GM06990 (cell line): ENCODE data around the gene FAM81B.
"Not testable (repeated sequence)": the region's sequence is repeated elsewhere in the genome, so short reads cannot be mapped to it uniquely, and the experiment has no call there.

Experiments
- DNase-seq: peaks from one replicate; pipeline ENCODE4 v3.0.0-alpha.2; 2011; ENCODE audit not compliant: insufficient read length; ENCODE audit errors: extremely low read depth
- H3K27me3 ChIP-seq: replicated peaks from 2 replicates; pipeline ENCODE4 v1.6.0; 2011; ENCODE audit warnings: low read length; ENCODE audit not compliant: control insufficient read depth, insufficient read depth
- H3K36me3 ChIP-seq: 2 replicates; pipeline ENCODE4 v1.5.1; 2011; ENCODE audit warnings: low read length; ENCODE audit not compliant: control insufficient read depth, insufficient read depth
- H3K4me3 ChIP-seq: replicated peaks from 2 replicates; pipeline ENCODE4 v1.5.1; 2011; ENCODE audit warnings: low read depth, mild to moderate bottlenecking, control low read depth, low read length
- TF ChIP-seq, protein P1 (sequence below): IDR thresholded peaks from 2 replicates; pipeline ENCODE4 v1.5.1; 2011; ENCODE audit warnings: low read length, control low read depth, mild to moderate bottlenecking, inconsistent platforms; ENCODE audit not compliant: insufficient read depth, poor library complexity, severe bottlenecking

The FAM81B gene, protein sequence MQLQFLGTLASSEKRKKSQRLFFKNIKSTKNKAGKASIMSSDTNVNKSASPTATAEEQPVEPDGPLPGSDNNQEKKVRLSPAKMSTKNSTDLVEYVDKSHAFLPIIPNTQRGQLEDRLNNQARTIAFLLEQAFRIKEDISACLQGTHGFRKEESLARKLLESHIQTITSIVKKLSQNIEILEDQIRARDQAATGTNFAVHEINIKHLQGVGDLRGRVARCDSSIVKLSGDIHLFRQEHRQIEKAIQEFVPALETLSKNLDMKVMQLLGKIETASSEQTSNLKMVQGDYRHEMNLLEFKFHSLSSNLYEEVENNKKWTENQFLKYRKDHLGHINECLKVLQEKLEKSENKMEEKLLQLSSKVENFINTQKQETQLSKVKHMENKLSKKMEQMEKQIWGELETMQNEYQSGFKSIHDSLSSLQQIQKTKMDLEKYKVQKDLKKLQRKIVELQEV

DNA sequence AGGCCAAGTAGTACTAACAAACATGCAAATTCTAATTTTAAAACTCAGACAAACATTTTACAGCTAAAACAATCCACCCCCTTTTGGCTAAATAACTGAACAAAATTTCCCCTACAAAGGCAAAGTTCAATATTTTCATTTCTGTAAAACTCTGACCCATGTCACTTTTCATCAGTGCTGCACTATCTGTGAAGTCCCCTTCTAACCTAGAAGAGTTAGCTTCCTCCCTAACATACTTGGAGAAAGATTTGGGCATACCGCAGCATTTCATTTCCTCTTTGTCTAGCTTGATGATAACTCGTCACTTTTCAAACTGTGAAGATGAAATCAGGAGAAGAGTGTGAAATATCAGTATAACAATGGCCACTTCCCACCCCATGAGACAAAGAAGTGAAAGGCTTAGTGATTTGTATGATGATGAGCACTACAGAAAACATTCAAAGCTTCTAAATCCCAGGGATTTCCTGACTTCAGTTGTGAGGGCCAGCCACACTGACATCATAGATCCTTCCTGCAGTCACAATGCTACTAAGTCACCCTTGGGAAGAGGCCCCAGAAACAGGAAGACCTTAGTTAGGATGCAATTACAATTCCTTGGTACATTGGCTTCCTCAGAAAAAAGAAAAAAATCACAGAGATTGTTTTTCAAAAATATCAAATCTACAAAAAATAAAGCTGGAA, at the start of gene FAM81B:
Gene FAM81B, plus strand, starts transcription at position 555 of the 681 bp plus-strand sequence. Its CDS starts 24 bp downstream, at position 579.
- TF ChIP-seq, protein P1, sequence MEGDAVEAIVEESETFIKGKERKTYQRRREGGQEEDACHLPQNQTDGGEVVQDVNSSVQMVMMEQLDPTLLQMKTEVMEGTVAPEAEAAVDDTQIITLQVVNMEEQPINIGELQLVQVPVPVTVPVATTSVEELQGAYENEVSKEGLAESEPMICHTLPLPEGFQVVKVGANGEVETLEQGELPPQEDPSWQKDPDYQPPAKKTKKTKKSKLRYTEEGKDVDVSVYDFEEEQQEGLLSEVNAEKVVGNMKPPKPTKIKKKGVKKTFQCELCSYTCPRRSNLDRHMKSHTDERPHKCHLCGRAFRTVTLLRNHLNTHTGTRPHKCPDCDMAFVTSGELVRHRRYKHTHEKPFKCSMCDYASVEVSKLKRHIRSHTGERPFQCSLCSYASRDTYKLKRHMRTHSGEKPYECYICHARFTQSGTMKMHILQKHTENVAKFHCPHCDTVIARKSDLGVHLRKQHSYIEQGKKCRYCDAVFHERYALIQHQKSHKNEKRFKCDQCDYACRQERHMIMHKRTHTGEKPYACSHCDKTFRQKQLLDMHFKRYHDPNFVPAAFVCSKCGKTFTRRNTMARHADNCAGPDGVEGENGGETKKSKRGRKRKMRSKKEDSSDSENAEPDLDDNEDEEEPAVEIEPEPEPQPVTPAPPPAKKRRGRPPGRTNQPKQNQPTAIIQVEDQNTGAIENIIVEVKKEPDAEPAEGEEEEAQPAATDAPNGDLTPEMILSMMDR, result no peak
- peaks cover 2% of the 10 kb centered on the region; the same call in 1 of the 2 replicates for H3K27me3 ChIP-seq
- DNase-seq, result no peak
- H3K4me3 ChIP-seq, result no peak within 1 kb of the TSS
- no peaks in the 10 kb centered on the region for H3K36me3 ChIP-seq

DNA sequence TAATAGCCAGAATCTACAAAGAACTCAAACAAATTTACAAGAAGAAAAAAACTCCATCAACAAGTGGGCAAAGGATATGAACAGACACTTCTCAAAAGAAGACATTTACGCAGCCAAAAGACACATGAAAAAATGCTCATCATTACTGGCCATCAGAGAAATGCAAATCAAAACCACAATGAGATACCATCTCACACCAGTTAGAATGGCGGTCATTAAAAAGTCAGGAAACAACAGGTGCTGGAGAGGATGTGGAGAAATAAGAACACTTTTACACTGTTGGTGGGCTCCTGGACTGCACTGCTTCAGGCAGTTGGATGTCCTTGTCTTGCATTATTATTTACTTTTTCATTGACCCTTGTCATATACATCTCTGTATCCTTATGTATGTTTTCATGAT, 49.7 kb upstream of the FAM81B start:
- H3K27me3 ChIP-seq, H3K4me3 ChIP-seq, DNase-seq, H3K36me3 ChIP-seq: not testable (repeated sequence)

DNA sequence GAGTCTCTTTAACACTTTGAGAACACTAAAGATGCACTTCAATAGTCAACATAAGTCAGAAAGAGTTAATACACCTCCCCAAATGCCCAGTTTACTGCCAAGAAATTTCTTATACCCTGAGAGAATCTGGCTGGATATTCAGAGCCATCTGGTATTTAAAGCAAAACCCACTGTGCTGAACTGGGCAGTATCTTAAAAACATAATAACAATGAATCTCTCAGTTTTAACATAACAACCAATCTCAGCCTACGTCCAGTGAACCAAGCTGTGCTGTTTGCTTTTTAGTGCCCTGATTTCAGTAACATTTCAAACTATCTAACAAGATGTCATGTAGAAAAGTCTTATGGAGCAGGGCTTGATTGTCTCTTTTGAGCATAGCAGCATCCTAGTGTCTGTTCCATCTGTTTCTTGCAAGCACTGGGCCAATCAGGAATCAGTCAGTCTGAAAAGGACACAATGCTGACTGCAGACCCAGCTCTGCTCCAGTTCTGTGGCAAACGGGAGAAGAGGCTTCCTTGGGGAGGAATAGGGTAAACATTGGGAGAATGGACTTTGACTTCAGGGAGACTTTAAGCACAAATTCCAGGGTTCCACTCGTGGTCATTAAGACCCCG, 43.6 kb upstream of the FAM81B start:
- Histone ChIP-seq H3K36me3 (no peaks in the 10 kb centered on the region), H3K27me3 (no peaks in the 10 kb centered on the region), H3K4me3 (no peak overlapping the region)
- TF ChIP-seq, protein P1, result no peak
- DNase-seq, result no peak

DNA sequence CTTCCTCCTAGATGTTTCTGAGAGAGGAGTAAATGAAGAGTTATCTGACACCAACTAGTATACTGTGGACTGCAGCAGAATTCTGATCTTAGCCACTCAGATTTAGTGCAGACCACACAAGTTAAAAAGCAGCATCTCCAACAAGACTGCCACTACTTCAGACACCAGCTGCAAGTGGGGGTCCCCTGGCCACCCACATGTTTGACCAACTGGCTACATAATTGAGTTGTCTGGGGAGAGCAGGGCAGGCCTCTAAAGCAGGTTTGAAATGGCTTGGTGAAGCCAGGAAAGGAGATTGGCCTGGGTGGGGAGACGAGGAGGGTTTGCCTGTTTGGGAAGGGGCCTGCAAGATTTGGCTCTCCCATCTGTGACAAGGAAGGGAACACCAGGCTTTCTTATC, 40.5 kb upstream of the FAM81B start:
- no peaks in the 10 kb centered on the region; the same call in 1 of the 2 replicates for H3K27me3 ChIP-seq
- TF ChIP-seq, protein P1, result no peak
- no peak overlapping the region for H3K4me3 ChIP-seq
- DNase-seq, result no peak
- H3K36me3 ChIP-seq, result no peaks in the 10 kb centered on the region

DNA sequence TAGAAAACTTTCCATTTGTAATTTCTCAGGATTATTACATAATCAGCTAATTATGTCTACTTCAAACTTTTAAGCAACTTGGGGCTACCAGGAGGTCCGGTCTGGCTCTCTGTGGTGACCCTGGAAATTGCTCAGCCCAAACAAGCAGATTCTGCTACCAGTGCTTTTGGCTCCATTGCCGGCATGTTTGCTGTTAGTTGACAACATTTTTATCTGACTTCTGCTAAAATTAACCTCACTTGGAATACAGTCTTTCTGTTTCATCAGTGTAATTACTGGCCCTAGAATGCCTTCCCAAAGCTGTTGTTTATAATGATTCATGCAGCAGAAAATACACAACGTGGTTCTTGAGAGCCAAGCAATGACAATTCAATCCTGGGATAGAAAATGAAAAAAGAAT, 38.5 kb upstream of the FAM81B start:
- no peaks in the 10 kb centered on the region; the same call in 1 of the 2 replicates for H3K27me3 ChIP-seq
- TF ChIP-seq, protein P1, result no peak
- DNase-seq, result no peak
- no peak overlapping the region for H3K4me3 ChIP-seq
- no peaks in the 10 kb centered on the region for H3K36me3 ChIP-seq

DNA sequence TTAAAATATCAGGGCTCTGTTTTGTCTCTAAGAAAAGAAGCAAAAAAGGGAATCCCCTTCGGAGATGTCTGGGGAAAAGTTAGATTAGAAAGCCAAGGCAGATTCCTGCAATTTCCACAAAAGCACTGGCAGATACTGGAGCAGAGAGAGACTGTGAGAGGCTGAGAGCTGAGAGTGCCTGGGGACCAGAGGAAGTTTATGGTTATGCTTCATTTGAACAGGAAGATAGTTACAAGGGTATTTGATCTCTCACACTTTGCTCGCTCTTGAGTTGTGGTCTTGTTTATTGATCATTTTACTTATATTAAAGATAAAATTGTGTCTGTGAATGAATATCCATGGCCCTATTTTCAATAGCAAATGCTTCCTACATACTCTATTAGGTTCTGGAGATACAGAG, 32.8 kb upstream of the FAM81B start:
- no peaks in the 10 kb centered on the region for H3K36me3 ChIP-seq
- TF ChIP-seq, protein P1, result no peak
- no peaks in the 10 kb centered on the region; the same call in 1 of the 2 replicates for H3K27me3 ChIP-seq
- H3K4me3 ChIP-seq, result no peak overlapping the region
- DNase-seq, result no peak
